Frontal cortex (tissue), 4 donors: ENCODE measurements around the gene ARID1B. TPM values are rescaled to one million over a fixed set of nuclear protein-coding genes. Genes with fewer than 3 reads are reported as not detected.

Experiments used
- DNase-seq, 2 donors: peaks; one replicate each; pipeline ENCODE4 v3.0.0; 2012; ENCODE audit warnings: low spot score in 2 of 2
- FAIRE-seq: peaks from 2 replicates; lab custom pipeline; 2012; peaks lifted over from hg19 to GRCh38; lab: Jason Lieb, UNC
- total RNA-seq: library from RNA; depleted of rRNA; stranded (reverse); fragments of >200 nt; gene quantifications from one replicate; pipeline ENCODE4 v1.2.3, GENCODE V29; 2014
- donor health status: control.
- donor health status: control.
- donor health status: control.

The ARID1B gene
- 59.9 TPM for total RNA-seq

DNA sequence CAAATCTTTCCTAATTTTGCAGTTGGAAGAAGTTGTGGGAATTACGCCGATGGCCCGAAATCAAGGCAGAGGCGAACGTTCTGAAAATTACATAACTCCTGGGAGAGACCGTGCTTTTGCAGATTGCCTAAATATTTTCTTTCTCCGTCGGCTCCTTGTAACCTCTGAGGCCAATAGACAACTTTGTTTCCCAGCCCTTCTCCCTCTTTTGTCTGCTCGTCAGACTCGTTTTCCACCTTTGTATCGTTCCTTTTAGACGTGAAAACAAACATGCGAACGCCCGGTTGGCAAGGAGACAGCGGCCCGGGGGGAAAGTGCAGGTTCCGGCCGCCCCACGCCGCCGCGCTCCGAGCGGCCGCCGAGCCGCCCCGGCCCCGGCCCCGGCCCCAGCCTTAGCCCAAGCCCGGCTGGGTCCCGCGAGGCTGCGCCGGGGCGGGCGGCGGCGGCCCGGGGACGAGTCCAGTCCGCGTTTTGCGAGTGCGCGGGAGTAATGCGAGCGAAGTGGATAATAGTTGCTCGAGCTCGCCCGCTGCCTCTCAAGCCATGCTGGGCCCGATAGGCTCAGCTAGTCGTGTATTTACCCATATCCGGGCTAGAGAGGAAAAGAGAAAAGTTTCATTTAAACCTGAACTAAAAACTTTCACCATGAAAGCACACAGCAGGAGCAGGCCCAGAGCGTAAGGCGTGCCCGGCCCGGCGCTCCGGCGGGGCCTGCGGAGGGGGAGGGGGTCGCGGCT is at the start of gene ARID1B:
Gene ARID1B, plus strand, starts transcription at position 539 of the 737 bp plus-strand sequence. CDS start 303 bp downstream, outside the sequence.
- DNase-seq = peak; percentile 75 to 86
- no peak for FAIRE-seq

DNA sequence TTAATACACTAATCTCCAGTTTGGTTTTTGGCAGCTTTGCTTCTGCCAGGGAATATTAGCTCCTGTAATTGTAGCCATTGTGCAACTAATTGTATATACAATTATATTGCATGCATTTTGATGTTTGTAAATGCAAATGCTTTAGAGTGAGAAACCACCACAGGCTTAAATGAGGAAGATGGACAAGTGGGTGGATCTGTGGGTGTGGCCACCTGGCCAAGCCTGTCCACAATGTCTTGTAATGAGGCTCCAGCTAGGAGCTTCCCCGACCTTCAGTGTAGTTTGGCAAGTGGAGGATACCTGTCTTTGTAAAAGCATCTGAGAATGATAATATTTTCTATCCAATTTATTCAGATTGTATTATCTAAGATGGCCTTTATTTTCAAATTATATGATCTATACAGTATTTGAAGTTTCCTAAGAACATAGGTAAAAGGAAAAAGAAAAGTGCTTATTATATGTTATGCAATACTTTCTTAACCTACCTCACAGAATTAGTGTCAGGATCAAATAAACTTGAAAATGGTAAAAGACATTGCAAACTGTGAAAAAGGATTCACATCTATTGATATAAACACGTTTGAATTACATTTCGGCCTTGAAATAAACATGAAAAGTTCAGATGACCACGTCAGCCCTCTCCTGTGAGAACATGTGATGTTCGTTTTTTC is 49.3 kb upstream of the ARID1B start:
- DNase-seq = no peak
- no peak for FAIRE-seq

DNA sequence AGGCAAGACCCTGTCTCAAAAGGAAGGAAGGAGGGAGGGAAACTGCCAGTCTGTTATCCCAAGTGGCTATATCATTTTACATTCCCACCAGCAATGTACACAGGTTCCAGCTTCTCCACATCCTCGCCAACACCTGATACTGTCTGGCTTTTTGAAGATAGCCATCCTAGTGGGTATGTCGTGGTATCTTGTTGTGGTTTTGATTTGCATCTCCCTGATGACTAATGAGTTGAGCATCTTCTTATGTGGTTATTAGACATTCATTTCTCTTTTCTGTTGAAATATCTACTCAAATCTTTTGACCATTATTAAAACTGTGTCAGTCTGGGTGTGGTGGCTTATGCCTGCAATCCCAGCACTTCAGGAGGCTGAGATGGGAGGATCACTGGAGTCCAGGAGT is 47.9 kb upstream of the ARID1B start:
- DNase-seq (no peak), FAIRE-seq (no peak)

DNA sequence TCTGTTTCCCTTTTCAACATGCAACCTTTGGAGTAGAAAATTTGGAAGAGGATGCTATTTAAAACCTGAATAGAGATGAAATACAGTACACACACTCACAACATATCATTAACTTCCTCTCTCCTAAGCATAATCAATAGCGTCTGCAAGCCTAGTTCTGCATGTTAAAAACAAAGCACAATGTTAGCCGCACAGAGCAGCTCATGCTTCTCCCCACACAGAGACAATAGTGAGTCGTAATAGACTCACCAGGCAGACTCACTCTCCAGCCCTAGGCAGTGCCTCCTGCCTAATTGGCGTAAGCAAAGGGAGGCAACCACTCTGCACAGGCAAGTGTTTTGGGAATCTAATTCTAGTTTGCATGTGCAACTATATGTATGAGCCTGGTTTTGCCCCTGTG is 45.8 kb upstream of the ARID1B start:
- FAIRE-seq (no peak), DNase-seq (no peak)

DNA sequence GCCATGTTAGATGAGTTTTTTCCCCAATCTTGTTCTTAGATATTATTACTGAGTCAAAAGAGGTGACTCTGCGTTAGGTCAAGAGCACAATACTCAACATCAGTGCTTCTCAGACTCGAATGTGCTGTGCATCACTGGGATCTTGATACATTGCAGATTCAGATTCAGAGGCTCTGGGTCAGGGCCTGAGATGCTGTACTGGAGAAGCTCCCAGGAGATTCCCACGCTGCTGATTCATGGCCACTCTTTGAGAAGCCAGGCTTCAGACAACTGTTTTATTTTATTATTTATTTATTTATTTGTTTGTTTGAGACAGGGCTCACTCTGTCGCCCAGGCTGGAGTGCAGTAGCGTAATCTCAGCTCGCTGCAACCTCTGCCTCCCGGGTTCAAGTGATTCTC is 41.4 kb upstream of the ARID1B start:
- FAIRE-seq = no peak
- DNase-seq = no peak

DNA sequence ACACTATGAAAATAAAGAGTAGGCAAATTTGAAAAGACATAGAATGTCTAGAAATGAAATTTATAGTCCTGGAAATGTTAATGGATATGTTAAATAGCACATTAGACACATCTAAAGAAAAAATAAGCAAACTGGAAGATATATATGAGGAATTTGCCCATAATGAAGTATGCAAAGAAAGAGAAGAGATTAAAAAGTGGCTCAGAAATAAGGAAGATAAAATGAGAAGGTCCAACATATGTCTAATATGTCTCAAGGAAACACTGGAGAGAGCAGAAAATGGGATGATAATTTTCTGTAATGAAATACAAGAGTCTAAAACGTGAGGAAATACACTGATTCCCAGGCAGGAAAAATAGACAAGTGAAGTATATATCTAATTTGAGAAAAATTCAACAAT is 36.6 kb upstream of the ARID1B start:
- FAIRE-seq (no peak), DNase-seq (no peak)

DNA sequence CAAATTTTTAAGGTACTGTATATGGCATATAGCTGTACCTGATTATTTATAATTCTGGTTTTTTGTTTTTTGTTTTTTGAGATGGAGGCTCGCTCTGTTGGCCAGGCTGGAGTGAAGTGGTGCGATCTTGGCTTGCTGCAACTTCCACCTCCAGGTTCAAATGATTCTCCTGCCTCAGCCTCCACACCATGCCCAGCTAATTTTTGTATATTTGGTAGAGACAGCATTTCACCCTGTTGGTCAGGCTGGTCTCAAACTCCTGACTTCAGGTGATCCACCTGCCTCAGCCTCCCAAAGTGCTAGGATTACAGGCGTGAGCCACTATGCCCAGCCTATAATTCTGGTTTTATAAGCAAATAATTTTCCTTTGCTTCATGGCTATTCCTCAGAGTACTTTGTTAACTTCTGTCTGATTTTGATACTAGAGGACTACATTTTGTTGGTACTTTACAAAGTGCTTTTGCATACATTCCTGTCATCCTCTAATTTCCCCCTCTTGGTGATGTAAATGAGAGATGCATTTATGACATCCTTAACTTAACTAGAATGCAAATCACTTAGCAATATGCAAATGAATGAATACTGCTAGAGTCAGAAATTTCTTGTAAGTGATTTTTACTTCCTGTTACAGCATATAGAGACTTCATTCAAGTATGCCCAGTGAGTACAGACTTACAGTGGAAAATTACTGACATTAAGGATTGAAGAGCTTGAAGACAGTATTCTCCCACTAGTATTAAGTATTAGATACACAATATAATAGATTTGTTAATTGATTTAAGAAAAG is 35.7 kb upstream of the ARID1B start:
- no peak for DNase-seq
- FAIRE-seq = no peak

DNA sequence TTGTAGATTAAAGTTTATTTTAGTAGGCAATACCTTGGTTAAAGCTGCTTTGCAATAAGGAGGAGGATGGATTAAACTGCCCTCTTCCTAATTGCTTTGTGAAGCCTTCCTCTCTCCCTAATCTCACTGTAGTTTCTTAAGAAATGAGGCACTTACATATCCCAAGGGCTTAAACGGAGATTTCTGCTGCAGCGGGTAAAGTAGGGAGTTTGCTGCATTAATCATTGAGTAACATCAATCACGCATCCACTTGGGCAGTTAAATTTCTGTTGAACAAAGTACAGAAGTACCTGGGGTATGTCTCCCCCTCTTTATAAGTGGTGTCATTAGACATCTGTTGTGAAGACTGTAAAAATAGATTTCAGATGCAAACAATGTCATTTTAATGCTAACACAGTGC is 29.5 kb upstream of the ARID1B start:
- DNase-seq (no peak), FAIRE-seq (no peak)

DNA sequence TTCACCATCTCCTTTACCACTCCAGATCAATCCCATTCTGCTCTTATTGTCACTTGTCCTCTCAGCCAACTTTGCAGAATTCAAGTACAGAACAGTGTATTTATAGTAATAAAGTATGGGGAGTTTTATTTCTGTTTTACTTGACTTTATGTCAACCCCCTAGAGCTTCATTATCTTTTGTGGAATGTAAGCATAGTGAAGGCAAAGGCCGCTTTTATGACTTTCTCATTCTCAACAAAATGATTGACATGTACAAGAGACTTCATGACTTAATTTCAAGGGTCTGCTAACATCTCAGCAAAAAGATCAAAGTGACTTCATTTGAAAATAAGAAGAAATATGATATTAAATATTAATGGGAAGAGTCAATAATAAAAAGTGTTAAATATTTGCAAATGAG is 28.7 kb upstream of the ARID1B start:
- FAIRE-seq (no peak), DNase-seq (no peak)

DNA sequence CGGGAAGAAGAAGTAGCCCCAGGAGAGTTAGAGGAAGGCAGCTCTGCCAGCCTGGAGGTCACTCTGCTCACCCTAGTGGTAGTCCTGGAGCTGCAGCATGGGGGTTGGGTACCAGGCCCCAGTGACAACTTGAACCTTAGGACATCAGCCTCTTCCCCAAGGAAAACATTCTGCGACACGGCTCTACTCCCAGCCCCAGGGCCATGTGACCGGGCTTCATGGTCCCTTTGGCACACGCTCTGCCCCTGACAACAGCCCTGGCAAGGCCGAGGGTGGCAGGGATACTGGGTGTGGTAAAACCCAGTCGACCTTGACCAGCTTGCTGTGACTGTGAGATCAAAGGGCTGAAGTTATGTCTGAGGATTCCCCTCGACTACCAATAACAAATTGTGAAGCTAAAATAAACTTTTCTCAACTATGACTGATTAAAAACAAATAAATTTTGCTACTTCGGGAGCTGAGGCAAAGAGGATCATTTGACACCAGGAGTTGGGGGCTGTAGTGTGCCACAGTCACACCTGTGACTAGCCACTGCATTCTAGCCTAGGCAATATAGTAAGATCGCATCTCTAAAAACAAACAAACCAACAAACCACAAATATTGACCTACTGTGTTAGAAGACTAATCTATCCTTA is 24.4 kb upstream of the ARID1B start:
- FAIRE-seq (no peak), DNase-seq (no peak)

DNA sequence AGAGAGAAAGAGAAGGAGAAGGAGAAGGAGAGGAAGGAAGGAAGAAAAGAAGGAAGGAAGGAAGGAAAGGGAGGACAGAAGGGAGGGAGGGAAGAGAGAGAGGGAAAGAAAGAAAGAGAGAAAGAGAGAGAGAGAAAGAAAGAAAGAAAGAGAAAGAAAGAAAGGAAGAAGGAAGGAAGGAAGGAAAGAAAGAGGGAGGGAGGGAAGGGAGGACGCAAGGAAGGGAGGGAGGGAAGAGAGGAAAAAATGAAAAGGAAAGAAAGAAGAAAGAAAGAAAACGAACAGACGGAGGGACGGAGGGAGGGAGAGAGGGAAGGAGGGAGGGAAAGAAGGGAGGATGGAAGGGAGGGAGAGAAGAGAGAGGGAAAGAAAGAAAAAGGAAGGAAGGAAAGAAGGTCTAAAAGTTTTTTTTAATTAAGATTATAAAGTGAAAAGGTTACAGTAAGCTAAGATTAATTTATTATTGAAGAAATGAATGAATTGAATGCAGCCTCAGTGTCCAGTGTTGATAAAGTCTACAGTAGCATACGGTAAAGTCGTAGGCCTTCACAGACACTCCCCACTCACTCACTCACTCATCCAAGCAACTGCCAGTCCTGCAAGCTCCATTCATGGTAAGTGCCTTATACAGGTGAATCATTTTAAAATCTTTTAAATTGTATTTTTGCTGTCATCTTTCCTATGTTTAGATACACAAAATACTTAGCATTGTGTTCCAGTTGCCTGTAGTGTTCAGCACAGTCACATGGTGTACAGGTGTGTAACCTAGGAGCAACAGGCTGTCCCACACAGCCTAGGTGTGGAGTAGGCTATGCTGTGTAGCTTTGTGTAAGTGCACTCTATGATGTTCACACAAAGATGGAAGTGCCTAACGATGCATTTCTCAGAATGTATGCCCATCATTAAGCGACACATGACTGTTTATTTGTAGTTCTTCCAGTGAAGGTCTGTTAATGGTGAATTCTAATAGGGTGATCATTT is 20.3 kb upstream of the ARID1B start:
- FAIRE-seq (no peak), DNase-seq (no peak)

DNA sequence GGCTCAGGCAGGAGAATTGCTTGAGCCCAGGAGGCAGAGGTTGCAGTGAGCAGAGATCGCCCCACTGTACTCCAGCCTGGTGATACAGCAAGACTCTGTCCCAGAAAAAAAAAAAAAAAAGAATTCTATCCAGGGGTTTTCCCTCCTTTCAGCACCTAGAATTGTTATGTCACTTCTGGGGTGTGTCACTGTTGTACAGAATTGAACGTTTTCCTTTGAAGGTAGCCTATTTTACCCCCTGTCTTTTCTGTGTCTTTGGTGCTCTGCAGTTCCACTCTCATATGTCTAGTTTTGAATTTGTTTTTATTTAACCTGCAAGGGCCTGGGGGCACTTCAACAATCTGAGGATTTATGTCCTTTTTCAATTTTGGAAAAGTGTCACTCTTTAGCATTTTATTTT is 19.3 kb upstream of the ARID1B start:
- no peak for DNase-seq
- FAIRE-seq = no peak

DNA sequence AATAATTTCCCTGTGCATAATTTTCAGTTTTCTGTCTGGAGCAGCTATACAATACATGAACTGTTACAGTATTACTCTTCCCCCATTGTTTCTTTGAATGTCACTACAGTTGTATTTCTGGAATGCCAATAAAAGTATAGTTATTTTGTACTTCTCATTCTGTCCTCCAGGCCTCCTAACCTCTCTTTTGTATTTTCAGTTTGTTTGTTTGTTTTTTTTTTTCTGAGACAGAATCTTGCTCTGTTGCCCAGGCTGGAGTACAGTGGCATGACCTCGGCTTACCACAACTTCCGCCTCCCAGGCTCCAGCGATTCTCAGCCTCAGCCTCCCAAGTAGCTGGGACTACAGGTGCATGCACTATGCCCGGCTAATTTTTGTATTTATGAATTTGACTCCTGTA is 16.8 kb upstream of the ARID1B start:
- DNase-seq (no peak), FAIRE-seq (no peak)

DNA sequence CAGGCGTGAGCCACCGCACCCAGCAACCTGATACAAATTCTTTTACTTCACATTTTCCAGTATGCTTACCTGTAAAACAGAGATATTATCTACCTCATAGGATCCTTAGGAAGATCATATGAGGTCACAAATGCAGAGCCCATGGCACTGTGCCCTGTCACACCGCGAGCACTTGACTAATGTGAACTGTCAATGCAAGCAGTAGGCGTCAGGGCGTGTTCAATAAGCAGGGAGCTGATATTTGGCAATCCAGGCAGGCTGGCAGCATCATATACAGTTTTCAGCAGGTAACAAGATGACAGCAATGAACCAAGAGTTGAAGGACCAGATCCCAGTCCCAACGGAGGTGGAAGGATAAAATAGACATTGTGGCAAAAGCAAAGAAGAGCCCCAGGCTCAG is 14.6 kb upstream of the ARID1B start:
- FAIRE-seq (no peak), DNase-seq (no peak)

DNA sequence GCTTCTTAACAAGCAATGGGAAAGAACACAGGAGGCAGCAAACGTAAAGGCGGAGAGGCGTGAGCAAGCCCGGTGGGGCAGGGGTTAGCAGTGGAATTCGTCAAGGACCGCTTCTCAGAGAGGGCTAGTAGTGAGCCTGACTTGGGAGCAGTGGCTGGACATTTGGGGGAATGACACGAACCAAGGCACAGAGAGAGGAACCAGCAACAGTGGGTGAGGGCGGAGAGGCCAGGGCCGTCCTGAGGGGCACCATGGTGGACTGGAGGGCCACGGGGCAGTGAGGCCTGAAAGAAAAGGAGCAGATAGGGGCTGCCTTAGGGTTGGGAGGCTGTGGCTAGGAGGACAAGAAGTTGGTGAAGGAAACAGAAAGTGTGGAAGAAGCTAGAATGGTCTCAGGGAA is 12.1 kb upstream of the ARID1B start:
- no peak for DNase-seq
- FAIRE-seq = no peak

DNA sequence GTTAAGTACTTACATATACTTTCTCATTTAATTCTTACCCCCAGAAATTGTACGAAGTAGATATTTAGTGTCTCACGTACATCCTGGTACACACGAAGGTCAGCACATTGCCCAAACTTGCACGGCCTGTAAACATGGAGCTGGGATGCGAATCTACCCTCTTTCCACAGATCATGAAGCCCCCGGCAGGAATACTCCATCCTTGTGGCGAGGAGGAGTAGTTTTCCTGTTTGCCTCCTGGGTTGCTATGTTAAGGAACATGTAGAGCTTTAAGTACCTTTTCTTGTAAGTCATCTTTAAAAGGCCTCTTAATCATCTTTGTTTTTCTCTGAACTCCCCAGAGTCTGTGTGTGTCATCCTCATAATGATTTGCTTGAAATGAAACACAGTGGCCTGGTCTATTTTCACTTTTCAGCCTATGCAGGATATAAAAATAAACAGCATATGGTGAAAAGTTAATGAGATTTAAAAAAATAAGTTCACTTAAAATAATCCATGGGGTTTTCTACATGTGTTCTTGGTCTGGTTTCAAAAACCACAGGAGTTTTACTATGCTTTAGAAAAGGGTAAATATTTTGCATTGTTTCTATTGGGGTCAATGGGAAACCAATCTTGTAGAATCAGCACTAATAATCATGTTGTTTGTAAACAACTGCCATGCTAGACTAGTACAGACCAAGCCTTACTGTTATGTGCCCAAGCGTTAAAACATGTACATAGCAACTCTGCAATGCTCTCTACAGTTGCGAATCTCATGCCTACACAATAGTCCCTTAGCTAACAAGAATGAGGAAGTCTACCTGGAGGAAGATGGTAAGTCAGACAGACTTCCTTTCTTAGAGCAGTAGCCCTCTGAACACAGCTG is 9.3 kb upstream of the ARID1B start:
- DNase-seq (no peak), FAIRE-seq (no peak)

DNA sequence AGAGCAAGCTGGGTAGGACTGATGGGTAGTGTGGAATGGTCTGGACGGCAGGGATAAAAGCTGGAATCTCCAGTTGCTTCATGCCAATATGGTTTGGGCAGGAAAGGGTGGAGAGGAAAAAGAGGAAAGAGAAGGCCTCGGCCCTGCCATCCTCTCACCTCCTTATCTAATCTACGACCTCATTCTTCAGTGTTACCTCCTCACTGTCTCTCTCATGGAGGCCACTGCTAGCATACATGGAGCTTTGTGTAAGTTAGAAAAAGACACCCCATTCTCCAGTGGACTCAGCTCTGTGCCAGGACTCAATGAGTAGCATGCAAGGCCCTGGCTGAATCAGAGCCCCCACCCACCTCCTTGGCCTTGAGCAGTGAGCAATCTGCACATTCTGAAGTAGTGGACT is 6.1 kb upstream of the ARID1B start:
- FAIRE-seq (no peak), DNase-seq (no peak)

DNA sequence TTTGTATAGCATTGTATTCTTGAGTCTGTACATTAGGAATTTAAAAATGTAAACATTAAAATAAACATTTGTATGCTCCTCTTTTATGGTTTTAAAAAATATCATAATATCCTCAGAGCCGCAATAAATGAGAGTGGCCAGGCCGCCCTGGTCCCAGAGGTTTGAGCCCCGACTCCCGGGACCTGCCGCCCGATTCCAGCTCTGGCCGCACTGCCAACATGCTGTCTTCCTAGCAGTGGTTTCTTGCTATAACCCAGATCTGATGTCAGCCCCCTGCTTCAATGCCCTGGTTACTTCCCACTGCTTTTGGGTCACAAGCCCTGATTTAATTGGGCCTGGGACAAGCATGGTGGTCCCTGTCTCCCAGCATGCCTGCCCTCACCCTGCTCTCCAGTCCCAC is 5.4 kb upstream of the ARID1B start:
- FAIRE-seq = no peak

More for the DNA sequence above, 5.4 kb upstream of the ARID1B start:
- no peak for DNase-seq
